Thyroid gland (tissue), 4 donors: ENCODE data around the gene LSG1.

Experiments used
- CTCF ChIP-seq, 6 experiments: fragments of 200-600 bp in 3 of 6; fragments of 450-650 bp in 3 of 6; sonication (generic) in 3 of 6; IDR thresholded peaks; one replicate each; pipeline ENCODE4 v1.5.1; 2016 to 2019; ENCODE audit warnings: antibody characterized with exemption in 6 of 6, mild to moderate bottlenecking in 2 of 6, inconsistent platforms in 1 of 6, moderate library complexity in 1 of 6
- POLR2A ChIP-seq, 2 donors: fragments of 450-650 bp; IDR thresholded peaks; one replicate each; pipeline ENCODE4 v1.6.1; 2017; ENCODE audit warnings: antibody characterized with exemption in 2 of 2, mild to moderate bottlenecking in 2 of 2, moderate library complexity in 1 of 2

GRCh38 chr3:194705761-194706160 is 33.8 kb upstream of the LSG1 start:
- TF ChIP-seq CTCF (IDR thresholded peaks at IDR 0.05) (no peak), POLR2A (IDR thresholded peaks at IDR 0.05) (no peak)
